H1 (cell line): Measurements from ENCODE around the gene OBP2B. TPM values are rescaled to one million over a fixed set of nuclear protein-coding genes. Genes with fewer than 3 reads are reported as not detected.

ENCODE experiments used
- CTCF ChIA-PET: fragments of 300-600 bp; sonication (Branson Sonifier 250); formaldehyde crosslinking; loops from one replicate; lab custom pipeline; 2021; ENCODE audit not compliant: partially characterized antibody; lab: Charles Lee
- POLR2A ChIA-PET: fragments of 300-600 bp; sonication (Branson Sonifier 250); formaldehyde crosslinking; loops from one replicate; lab custom pipeline; 2021; ENCODE audit warnings: inconsistent platforms; ENCODE audit not compliant: partially characterized antibody; lab: Charles Lee
- DNase-seq, 2 experiments: peaks; one replicate each; pipeline versions ENCODE4 v3.0.0 to v3.0.0-alpha.2; 2010 to 2022; ENCODE audit warnings: low spot score in 2 of 2, low read depth in 1 of 2, mixed read lengths in 1 of 2
- FAIRE-seq: peaks from 2 replicates; lab custom pipeline; 2011; peaks lifted over from hg19 to GRCh38; lab: Jason Lieb, UNC
- H2AFZ ChIP-seq: 2 replicates; pipeline ENCODE4 v1.8.1; 2012; ENCODE audit warnings: low read length, inconsistent platforms
- H2AK5ac ChIP-seq: 2 replicates; pipeline ENCODE4 v1.6.1; 2013; ENCODE audit warnings: low read depth, low read length
- H2BK120ac ChIP-seq: replicated peaks from 2 replicates; pipeline ENCODE3; 2013; ENCODE audit warnings: low read depth, low read length, inconsistent platforms
- H2BK12ac ChIP-seq: 2 replicates; pipeline ENCODE4 v1.6.1; 2013; ENCODE audit warnings: low read depth, low read length
- H2BK15ac ChIP-seq: 2 replicates; pipeline ENCODE4 v1.6.1; 2013; ENCODE audit warnings: low read length
- H2BK20ac ChIP-seq: 2 replicates; pipeline ENCODE4 v1.6.1; 2013; ENCODE audit warnings: low read length
- H2BK5ac ChIP-seq: 2 replicates; pipeline ENCODE4 v1.6.1; 2013; ENCODE audit warnings: low read depth, low read length
- H3K14ac ChIP-seq: 2 replicates; pipeline ENCODE4 v1.6.1; 2013; ENCODE audit warnings: inconsistent platforms; ENCODE audit not compliant: insufficient read length
- H3K18ac ChIP-seq: 2 replicates; pipeline ENCODE4 v1.6.1; 2013; ENCODE audit warnings: low read length; ENCODE audit errors: extremely low read depth
- H3K23ac ChIP-seq: 2 replicates; pipeline ENCODE4 v1.6.1; 2013; ENCODE audit warnings: inconsistent platforms; ENCODE audit not compliant: insufficient read length
- H3K23me2 ChIP-seq: 2 replicates; pipeline ENCODE4 v1.6.1; 2013; ENCODE audit warnings: low read depth, low read length
- H3K27ac ChIP-seq: 2 replicates; pipeline ENCODE4 v1.6.1; 2011; ENCODE audit warnings: low read depth, low read length, inconsistent platforms
- H3K27me3 ChIP-seq, 4 experiments: replicated peaks in 1 of 4; 1 replicate in 1 of 4; 2 replicates in 3 of 4; pipeline versions ENCODE4 v1.6.1 to v1.8.1; 2011 to 2013; ENCODE audit warnings: low read length in 3 of 4, mild to moderate bottlenecking in 3 of 4, inconsistent platforms in 2 of 4, mixed read lengths in 2 of 4, moderate library complexity in 1 of 4; ENCODE audit not compliant: control insufficient read depth in 3 of 4, insufficient read depth in 3 of 4; ENCODE audit errors: extremely low read depth in 1 of 4
- H3K36me3 ChIP-seq, 4 experiments: 2 replicates each; pipeline versions ENCODE4 v1.6.1 to v1.8.1; 2011 to 2013; ENCODE audit warnings: mild to moderate bottlenecking in 4 of 4, low read length in 3 of 4, moderate library complexity in 2 of 4, control low read depth in 1 of 4, inconsistent platforms in 1 of 4; ENCODE audit not compliant: insufficient read depth in 4 of 4, control insufficient read depth in 2 of 4
- H3K4ac ChIP-seq: replicated peaks from 2 replicates; pipeline ENCODE3; 2013; ENCODE audit warnings: low read length, low read depth, mixed read lengths, inconsistent platforms; ENCODE audit not compliant: insufficient read length
- H3K4me1 ChIP-seq, 4 experiments: replicated peaks in 1 of 4; 1 replicate in 1 of 4; 2 replicates in 3 of 4; pipeline versions ENCODE4 v1.6.1 to v1.8.1; 2011 to 2013; ENCODE audit warnings: low read length in 3 of 4, inconsistent platforms in 2 of 4, mixed read lengths in 1 of 4; ENCODE audit not compliant: insufficient read depth in 4 of 4, control insufficient read depth in 3 of 4
- H3K4me2 ChIP-seq, 2 experiments: 2 replicates each; pipeline versions ENCODE4 v1.6.1 to v1.8.1; 2011 to 2013; ENCODE audit warnings: low read depth in 2 of 2, low read length in 2 of 2, control low read depth in 1 of 2, inconsistent platforms in 1 of 2, mild to moderate bottlenecking in 1 of 2; ENCODE audit not compliant: insufficient read depth in 1 of 2
- H3K4me3 ChIP-seq, 4 experiments: fragments of 200-600, 300-600 bp in 1 of 4; sonication (generic), shearing (Covaris generic), sonication (Bioruptor Twin) in 1 of 4; 2 replicates each; pipeline versions ENCODE4 v1.5.1 to v1.8.1; 2011 to 2016; ENCODE audit warnings: low read length in 4 of 4, low read depth in 3 of 4, control low read depth in 2 of 4, inconsistent platforms in 2 of 4, mild to moderate bottlenecking in 2 of 4, mixed read lengths in 1 of 4, moderate library complexity in 1 of 4; ENCODE audit not compliant: insufficient read depth in 2 of 4; ENCODE audit errors: extremely low read depth in 1 of 4
- H3K56ac ChIP-seq: replicated peaks from 2 replicates; pipeline ENCODE3; 2013; ENCODE audit warnings: low read depth, mild to moderate bottlenecking, mixed read lengths, low read length, inconsistent platforms; ENCODE audit not compliant: insufficient read length
- H3K79me1 ChIP-seq: 2 replicates; pipeline ENCODE4 v1.6.1; 2013; ENCODE audit warnings: low read depth, low read length, control low read depth
- H3K79me2 ChIP-seq, 2 experiments: 2 replicates each; pipeline versions ENCODE4 v1.6.1 to v1.8.1; 2012 to 2013; ENCODE audit warnings: low read length in 2 of 2, mild to moderate bottlenecking in 2 of 2, inconsistent platforms in 1 of 2; ENCODE audit not compliant: insufficient read depth in 2 of 2, control insufficient read depth in 1 of 2
- H3K9ac ChIP-seq, 4 experiments: replicated peaks in 1 of 4; 1 replicate in 1 of 4; 2 replicates in 3 of 4; pipeline versions ENCODE4 v1.6.1 to v1.8.1; 2011 to 2013; ENCODE audit warnings: low read depth in 3 of 4, low read length in 3 of 4, control low read depth in 2 of 4, mild to moderate bottlenecking in 2 of 4, moderate library complexity in 2 of 4, inconsistent platforms in 1 of 4; ENCODE audit errors: extremely low read depth in 1 of 4
- H3K9me3 ChIP-seq, 2 experiments: 2 replicates each; pipeline versions ENCODE4 v1.6.1 to v1.8.1; 2012 to 2013; ENCODE audit warnings: mild to moderate bottlenecking in 2 of 2, moderate library complexity in 2 of 2, control low read depth in 1 of 2, inconsistent platforms in 1 of 2, low read depth in 1 of 2, low read length in 1 of 2, mixed read lengths in 1 of 2; ENCODE audit not compliant: insufficient read depth in 2 of 2
- H4K20me1 ChIP-seq, 2 experiments: replicated peaks in 1 of 2; 2 replicates each; pipeline versions ENCODE3 to v1.8.1; 2011 to 2013; ENCODE audit warnings: inconsistent platforms in 2 of 2, low read length in 2 of 2, mild to moderate bottlenecking in 1 of 2; ENCODE audit not compliant: insufficient read depth in 2 of 2, control insufficient read depth in 1 of 2
- H4K5ac ChIP-seq: 2 replicates; pipeline ENCODE4 v1.6.1; 2013; ENCODE audit warnings: low read length, low read depth, mixed read lengths, inconsistent platforms; ENCODE audit not compliant: insufficient read length
- H4K8ac ChIP-seq: 2 replicates; pipeline ENCODE4 v1.8.0; 2013; ENCODE audit warnings: mild to moderate bottlenecking, moderate library complexity, low read length, inconsistent platforms; ENCODE audit not compliant: insufficient read depth; ENCODE audit errors: extremely low read depth
- H4K91ac ChIP-seq: replicated peaks from 2 replicates; pipeline ENCODE3; 2013; ENCODE audit warnings: low read length, mixed read lengths, inconsistent platforms; ENCODE audit not compliant: insufficient read length
- CBX8 ChIP-seq: fragments of 300-800, 300-1000 bp; sonication (generic); IDR thresholded peaks from 2 replicates; pipeline ENCODE4 v1.7.1; 2016; ENCODE audit warnings: low read depth, low read length, borderline replicate concordance
- CHD1 ChIP-seq: IDR thresholded peaks from 2 replicates; pipeline ENCODE4 v1.6.1; 2012; ENCODE audit warnings: low read depth, low read length, improper control_type of control experiment
- CREB1 ChIP-seq: IDR thresholded peaks from 2 replicates; pipeline ENCODE4 v1.6.1; 2012; ENCODE audit warnings: inconsistent platforms
- JUND ChIP-seq: IDR thresholded peaks from 2 replicates; pipeline ENCODE4 v1.6.1; 2011; ENCODE audit warnings: mild to moderate bottlenecking, improper control_type of control experiment, low read length
- KDM5A ChIP-seq: fragments of 200-600 bp; IDR thresholded peaks from 2 replicates; pipeline ENCODE4 v1.7.1; 2012; ENCODE audit warnings: mild to moderate bottlenecking, low read length, inconsistent platforms, mixed read lengths
- NRF1 ChIP-seq: IDR thresholded peaks from 2 replicates; pipeline ENCODE4 v1.6.1; 2011; ENCODE audit warnings: mild to moderate bottlenecking, low read depth, low read length, improper control_type of control experiment
- SAP30 ChIP-seq: fragments of 300-600 bp; sonication (generic); IDR thresholded peaks from 2 replicates; pipeline ENCODE4 v1.7.1; 2012; ENCODE audit warnings: low read length, moderate library complexity, mild to moderate bottlenecking, inconsistent platforms; ENCODE audit not compliant: insufficient read depth, insufficient replicate concordance
- SIX5 ChIP-seq: IDR thresholded peaks from 2 replicates; pipeline ENCODE4 v1.6.1; 2011; ENCODE audit warnings: mild to moderate bottlenecking, low read depth, low read length
- SP2 ChIP-seq: IDR thresholded peaks from 2 replicates; pipeline ENCODE4 v1.6.1; 2012; ENCODE audit warnings: mild to moderate bottlenecking, low read length, inconsistent platforms
- TAF7 ChIP-seq: optimal IDR thresholded peaks from 2 replicates; pipeline ENCODE3; 2011; ENCODE audit warnings: low read depth, mild to moderate bottlenecking, inconsistent platforms, low read length, moderate library complexity, borderline replicate concordance
- TBP ChIP-seq: IDR thresholded peaks from 2 replicates; pipeline ENCODE4 v1.6.1; 2011; ENCODE audit warnings: low read depth, low read length, improper control_type of control experiment
- WGBS, 2 experiments: shearing (Covaris generic) in 1 of 2; methylation state at CpG; one replicate each; pipeline versions ENCODE4 v1.1.6 to v1.1.7; 2013 to 2015; ENCODE audit warnings: low lambda C conversion rate in 2 of 2, mixed read lengths in 2 of 2, inconsistent platforms in 1 of 2, low coverage in 1 of 2, missing lambda C conversion rate in 1 of 2; ENCODE audit not compliant: insufficient replicate concordance in 2 of 2, insufficient coverage in 1 of 2, insufficient read length in 1 of 2; ENCODE audit errors: extremely low coverage in 1 of 2, missing lambda C conversion rate in 1 of 2; 5-methylcytosine and 5-hydroxymethylcytosine counted together
- polyA plus RNA-seq, 7 experiments: library from polyadenylated mRNA; depleted of rRNA in 3 of 7; stranded (reverse) in 5 of 7; unstranded in 2 of 7; fragments of >200 nt in 5 of 7; fragments of 200-250 nt in 2 of 7; gene quantifications; 1 replicate in 5 of 7; 2 replicates in 1 of 7; 4 replicates in 1 of 7; pipeline versions ENCODE4 v1.2.1 to v1.2.3, GENCODE V29; 2011 to 2013; ENCODE audit warnings: missing spikeins in 2 of 7, mixed read lengths in 2 of 7
- total RNA-seq: library from RNA; stranded (reverse); fragmentation: NEBNext Ultra II Directional; extraction: Animal tissue kit (Norgen Biotek cat#: 25700); gene quantifications from 2 replicates; pipeline ENCODE4 v1.2.1, GENCODE V29; 2021

OBP2B gene
- total and polyA plus RNA-seq, 2 of the 8 experiments (the other 6 are each of a cell fraction or from before 2014, with no cell fraction given): not detected

GRCh38 chr9:133167769-133168168 is 41.3 kb downstream of the OBP2B start:
- no peak overlapping the region for H3K27ac ChIP-seq
- no peak overlapping the region for H4K5ac ChIP-seq
- no peaks in the 10 kb centered on the region for H3K79me2 ChIP-seq
- no peaks in the 10 kb centered on the region for H3K36me3 ChIP-seq
- no peak for FAIRE-seq
- H3K56ac ChIP-seq: no peak overlapping the region
- no peak overlapping the region for H2BK5ac ChIP-seq
- ChIA-PET POLR2A (no interaction called here), CTCF (interaction anchor here (0.7 to 1.8 kb wide), 7 partner anchors 9 to 319 kb away, joined by 3 to 7 read pairs (median 6); no protein-coding TSS in a partner anchor)
- H2AK5ac ChIP-seq: no peak overlapping the region
- H2BK120ac ChIP-seq: no peak overlapping the region
- WGBS, 2 experiments: 90% methylated on average over 3 of the region's 3 CpGs; no CpG with 5 or more reads in 1 of the 2 experiments
- peaks cover 7% of the 10 kb centered on the region; the same call in 1 of the 2 replicates for H3K23me2 ChIP-seq
- no peak overlapping the region for H2BK15ac ChIP-seq
- DNase-seq: no peak
- H2AFZ ChIP-seq: no peak overlapping the region
- H4K91ac ChIP-seq: no peak overlapping the region
- no peak overlapping the region for H3K4ac ChIP-seq
- no peak overlapping the region for H4K8ac ChIP-seq
- H3K4me3 ChIP-seq: no peak overlapping the region
- no peak overlapping the region for H2BK12ac ChIP-seq
- H3K79me1 ChIP-seq: no peaks in the 10 kb centered on the region
- H4K20me1 ChIP-seq: peaks cover 0 to 3% of the 10 kb centered on the region in 2 experiments
- H3K14ac ChIP-seq: no peak overlapping the region
- H3K4me1 ChIP-seq: peaks cover 0 to 3% (median 0%) of the 10 kb centered on the region in 4 experiments; a peak in 2 of 7 replicates
- peaks cover 2 to 19% (median 11%) of the 10 kb centered on the region in 4 experiments for H3K27me3 ChIP-seq
- no peak overlapping the region for H2BK20ac ChIP-seq
- H3K9me3 ChIP-seq: no peaks in the 10 kb centered on the region
- H3K9ac ChIP-seq: no peak overlapping the region
- no peak overlapping the region for H3K23ac ChIP-seq
- TF ChIP-seq JUND (no peak), KDM5A (no peak), TAF7 (no peak), NRF1 (no peak), SIX5 (no peak), CBX8 (no peak), SAP30 (no peak), SP2 (no peak), CHD1 (no peak), TBP (no peak), CREB1 (no peak)
- H3K4me2 ChIP-seq: no peak overlapping the region
- no peak overlapping the region for H3K18ac ChIP-seq
